Smooth muscle cell (in vitro differentiated cells): ENCODE results near the gene FMNL2. TPM values are rescaled to one million over a fixed set of nuclear protein-coding genes. Genes with fewer than 3 reads are reported as not detected.

Source experiments
- DNase-seq: peaks from one replicate; lab custom pipeline; 2025; ENCODE audit not compliant: unreplicated experiment; lab: John Stamatoyannopoulos, UW
- H2AFZ ChIP-seq: fragments of 200-600 bp; sonication (generic); 2 replicates; pipeline ENCODE4 v1.6.0; 2016; ENCODE audit warnings: antibody characterized with exemption, low read depth, mild to moderate bottlenecking
- H3F3A ChIP-seq: fragments of 200-600 bp; sonication (generic); 2 replicates; pipeline ENCODE4 v1.6.0; 2017; ENCODE audit warnings: antibody characterized with exemption, low read depth
- H3K27ac ChIP-seq: fragments of 200-600 bp; sonication (generic); 2 replicates; pipeline ENCODE4 v1.5.1; 2016; ENCODE audit warnings: low read depth, mild to moderate bottlenecking
- H3K27me3 ChIP-seq: fragments of 200-600 bp; sonication (generic); 2 replicates; pipeline ENCODE4 v1.6.1; 2016; ENCODE audit warnings: low read depth, mild to moderate bottlenecking
- H3K36me3 ChIP-seq: fragments of 200-600 bp; sonication (generic); 2 replicates; pipeline ENCODE4 v1.5.1; 2016; ENCODE audit warnings: low read depth
- H3K4me1 ChIP-seq: fragments of 200-600 bp; sonication (generic); 2 replicates; pipeline ENCODE4 v1.5.1; 2016; ENCODE audit warnings: low read depth
- H3K4me2 ChIP-seq: fragments of 200-600 bp; sonication (generic); 2 replicates; pipeline ENCODE4 v1.6.0; 2016; ENCODE audit warnings: mild to moderate bottlenecking
- H3K4me3 ChIP-seq: fragments of 200-600 bp; sonication (generic); 2 replicates; pipeline ENCODE4 v1.5.1; 2016; ENCODE audit warnings: mild to moderate bottlenecking
- H3K79me2 ChIP-seq: fragments of 200-600 bp; sonication (generic); 2 replicates; pipeline ENCODE4 v1.6.0; 2016; ENCODE audit warnings: low read depth, mild to moderate bottlenecking
- H3K9ac ChIP-seq: fragments of 200-600 bp; sonication (generic); 2 replicates; pipeline ENCODE4 v1.6.0; 2016; ENCODE audit warnings: low read depth
- H3K9me3 ChIP-seq: fragments of 200-600 bp; sonication (generic); replicated peaks from 2 replicates; pipeline ENCODE4 v1.5.1; 2016; ENCODE audit warnings: low read depth
- H4K20me1 ChIP-seq: fragments of 200-600 bp; sonication (generic); 2 replicates; pipeline ENCODE4 v1.6.0; 2016; ENCODE audit warnings: low read depth
- CTCF ChIP-seq: fragments of 200-600 bp; sonication (generic); IDR thresholded peaks from 2 replicates; pipeline ENCODE4 v1.5.1; 2017; ENCODE audit warnings: borderline replicate concordance, mild to moderate bottlenecking, antibody characterized with exemption; ENCODE audit not compliant: insufficient read depth, poor library complexity, severe bottlenecking
- WGBS: methylation state at CpG from one replicate; pipeline ENCODE4 v1.1.7; 2016; ENCODE audit warnings: low lambda C conversion rate; 5-methylcytosine and 5-hydroxymethylcytosine counted together
- polyA plus RNA-seq: library from polyadenylated mRNA; unstranded; fragments of >200 nt; fragmentation: Nextera tagmentation; extraction: Ambion mirVana; gene quantifications from 2 replicates; pipeline ENCODE4 v1.2.1, GENCODE V29; 2016
- total RNA-seq: library from RNA; depleted of rRNA; stranded (reverse); fragments of >200 nt; gene quantifications from 2 replicates; pipeline ENCODE4 v1.2.3, GENCODE V29; 2014

The FMNL2 gene
- total and polyA plus RNA-seq, 2 experiments from 2014 or later, result 7.4 to 37.3 TPM

GRCh38 chr2:152344579-152345195 is 9.7 kb downstream of the FMNL2 start:
- Histone ChIP-seq H3K9me3 (no peaks in the 10 kb centered on the region), H3K4me1 (peaks cover 6% of the 10 kb centered on the region), H3K36me3 (no peaks in the 10 kb centered on the region), H4K20me1 (peaks cover 96% of the 10 kb centered on the region), H3K4me2 (no peak overlapping the region), H3F3A (no peaks in the 10 kb centered on the region), H3K4me3 (no peak overlapping the region), H2AFZ (no peak overlapping the region), H3K27me3 (no peaks in the 10 kb centered on the region), H3K9ac (no peak overlapping the region), H3K79me2 (peaks cover 85% of the 10 kb centered on the region), H3K27ac (no peak overlapping the region)
- no peak for DNase-seq
- no peak for TF ChIP-seq CTCF

- Histone ChIP-seq H3K4me1 (peaks cover 6% of the 10 kb centered on the region), H3K9me3 (no peaks in the 10 kb centered on the region), H3K36me3 (no peaks in the 10 kb centered on the region), H2AFZ (no peak overlapping the region), H3K9ac (no peak overlapping the region), H3K4me3 (no peak overlapping the region), H3K4me2 (no peak overlapping the region), H3F3A (no peaks in the 10 kb centered on the region), H3K27ac (no peak overlapping the region), H3K79me2 (peaks cover 83% of the 10 kb centered on the region), H3K27me3 (no peaks in the 10 kb centered on the region), H4K20me1 (peaks cover 86% of the 10 kb centered on the region)
- no peak for TF ChIP-seq CTCF
- DNase-seq, result no peak
- 81% methylated on average over 3 of the region's 3 CpGs for WGBS
Measured at GRCh38 chr2:152347076-152347475, 12.1 kb downstream of the FMNL2 start.

- Histone ChIP-seq H3K79me2 (peaks cover 83% of the 10 kb centered on the region), H3K4me2 (no peak overlapping the region), H3K4me3 (no peak overlapping the region), H4K20me1 (peaks cover 83% of the 10 kb centered on the region), H3K9me3 (no peaks in the 10 kb centered on the region), H3K27ac (no peak overlapping the region), H3K36me3 (no peaks in the 10 kb centered on the region), H2AFZ (no peak overlapping the region), H3K27me3 (no peaks in the 10 kb centered on the region), H3F3A (no peaks in the 10 kb centered on the region), H3K4me1 (peaks cover 6% of the 10 kb centered on the region), H3K9ac (no peak overlapping the region)
- DNase-seq, result no peak
- 81% methylated on average over 3 of the region's 3 CpGs for WGBS
- no peak for TF ChIP-seq CTCF
Measured at GRCh38 chr2:152348388-152348787, 13.4 kb downstream of the FMNL2 start.

GRCh38 chr2:152349416-152349815 is 14.4 kb downstream of the FMNL2 start:
- TF ChIP-seq CTCF, result no peak
- Histone ChIP-seq H3K4me3 (no peak overlapping the region), H3K79me2 (peaks cover 78% of the 10 kb centered on the region), H3K27me3 (no peaks in the 10 kb centered on the region), H3K9ac (no peak overlapping the region), H3K27ac (no peak overlapping the region), H3K9me3 (no peaks in the 10 kb centered on the region), H3K4me2 (no peak overlapping the region), H4K20me1 (peaks cover 78% of the 10 kb centered on the region), H2AFZ (no peak overlapping the region), H3F3A (peaks cover 5% of the 10 kb centered on the region), H3K4me1 (peaks cover 11% of the 10 kb centered on the region), H3K36me3 (no peaks in the 10 kb centered on the region)
- 84% methylated on average over 1 of the region's 1 CpG for WGBS
- no peak for DNase-seq
